ENCODE results near the gene TSHR.

The TSHR gene

DNA sequence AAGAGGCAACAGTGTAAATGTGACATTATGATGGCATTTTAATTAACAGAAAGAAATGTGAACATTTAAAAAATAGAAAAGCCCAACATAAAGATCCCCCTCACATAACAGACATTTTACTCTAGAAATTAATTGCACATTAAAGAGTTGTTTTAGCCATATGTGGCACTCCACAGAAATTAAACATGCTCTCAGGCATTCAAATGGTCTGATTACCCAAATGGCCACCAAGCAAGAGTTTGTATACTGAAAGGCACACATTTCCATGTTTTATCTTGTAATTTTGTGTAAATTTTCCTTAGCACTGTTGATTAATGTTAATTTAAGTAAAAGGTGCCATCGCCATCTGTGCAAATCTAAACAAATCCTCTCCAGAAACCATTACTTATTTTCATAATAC is 221.8 kb downstream of the TSHR start:
- no peak overlapping the region for H3K4me3 ChIP-seq (ENCODE audit: low read length)
- TF ChIP-seq, protein P1, sequence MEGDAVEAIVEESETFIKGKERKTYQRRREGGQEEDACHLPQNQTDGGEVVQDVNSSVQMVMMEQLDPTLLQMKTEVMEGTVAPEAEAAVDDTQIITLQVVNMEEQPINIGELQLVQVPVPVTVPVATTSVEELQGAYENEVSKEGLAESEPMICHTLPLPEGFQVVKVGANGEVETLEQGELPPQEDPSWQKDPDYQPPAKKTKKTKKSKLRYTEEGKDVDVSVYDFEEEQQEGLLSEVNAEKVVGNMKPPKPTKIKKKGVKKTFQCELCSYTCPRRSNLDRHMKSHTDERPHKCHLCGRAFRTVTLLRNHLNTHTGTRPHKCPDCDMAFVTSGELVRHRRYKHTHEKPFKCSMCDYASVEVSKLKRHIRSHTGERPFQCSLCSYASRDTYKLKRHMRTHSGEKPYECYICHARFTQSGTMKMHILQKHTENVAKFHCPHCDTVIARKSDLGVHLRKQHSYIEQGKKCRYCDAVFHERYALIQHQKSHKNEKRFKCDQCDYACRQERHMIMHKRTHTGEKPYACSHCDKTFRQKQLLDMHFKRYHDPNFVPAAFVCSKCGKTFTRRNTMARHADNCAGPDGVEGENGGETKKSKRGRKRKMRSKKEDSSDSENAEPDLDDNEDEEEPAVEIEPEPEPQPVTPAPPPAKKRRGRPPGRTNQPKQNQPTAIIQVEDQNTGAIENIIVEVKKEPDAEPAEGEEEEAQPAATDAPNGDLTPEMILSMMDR (conservative IDR thresholded peaks at IDR 0.05; ENCODE audit: low read depth, low read length), result no peak
- no peak for DNase-seq (ENCODE audit: low read depth)

- no peak for DNase-seq (ENCODE audit: low read depth)
- no peak overlapping the region for H3K4me3 ChIP-seq (ENCODE audit: low read length)
- TF ChIP-seq, protein P1 (conservative IDR thresholded peaks at IDR 0.05; ENCODE audit: low read depth, low read length), result no peak
Measured at GRCh38 chr14:81178063-81178462, 222.6 kb downstream of the TSHR start.

GRCh38 chr14:81179631-81180030 is 224.2 kb downstream of the TSHR start:
- DNase-seq (ENCODE audit: low read depth), result no peak
- no peak overlapping the region for H3K4me3 ChIP-seq (ENCODE audit: low read length)
- TF ChIP-seq, protein P1 (conservative IDR thresholded peaks at IDR 0.05; ENCODE audit: low read depth, low read length), result no peak

DNA sequence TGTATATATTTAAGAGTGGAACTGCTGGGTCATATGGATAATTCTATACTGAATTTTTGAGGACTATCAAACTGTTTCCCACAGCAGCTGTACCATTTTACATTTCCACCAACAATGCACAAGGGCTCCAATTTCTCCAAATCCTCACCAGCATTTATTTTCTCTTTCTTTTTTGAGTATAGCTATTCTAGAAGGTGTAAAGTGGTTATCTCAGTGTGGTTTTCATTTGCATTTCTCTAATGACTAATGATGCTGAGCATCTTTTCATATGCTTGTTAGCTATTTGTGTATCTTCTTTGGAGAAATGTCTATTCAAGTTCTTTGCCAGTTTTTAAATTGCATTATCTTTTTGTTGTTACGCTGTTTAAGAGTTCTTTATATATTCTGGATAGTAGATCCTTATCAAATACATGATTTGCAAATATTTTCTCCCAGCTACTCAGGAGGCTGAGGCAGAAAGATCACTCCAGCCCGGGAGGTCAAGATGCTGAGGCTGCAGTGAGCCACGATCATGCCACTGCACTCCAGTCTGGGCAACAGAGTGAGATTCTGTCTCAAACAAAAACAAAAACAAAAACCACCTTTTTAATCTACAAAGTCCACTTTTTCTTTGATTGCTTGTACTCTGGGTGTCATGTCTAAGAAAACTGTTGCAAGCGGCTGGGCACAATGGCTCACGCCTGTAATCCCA is 232.6 kb downstream of the TSHR start:
- DNase-seq (ENCODE audit: low read depth), result no peak
- TF ChIP-seq, protein P1 (conservative IDR thresholded peaks at IDR 0.05; ENCODE audit: low read depth, low read length), result no peak
- H3K4me3 ChIP-seq (ENCODE audit: low read length), result no peak overlapping the region

- no peak for DNase-seq (ENCODE audit: low read depth)
Measured at GRCh38 chr14:81192594-81192993, 237.2 kb downstream of the TSHR start.

DNA sequence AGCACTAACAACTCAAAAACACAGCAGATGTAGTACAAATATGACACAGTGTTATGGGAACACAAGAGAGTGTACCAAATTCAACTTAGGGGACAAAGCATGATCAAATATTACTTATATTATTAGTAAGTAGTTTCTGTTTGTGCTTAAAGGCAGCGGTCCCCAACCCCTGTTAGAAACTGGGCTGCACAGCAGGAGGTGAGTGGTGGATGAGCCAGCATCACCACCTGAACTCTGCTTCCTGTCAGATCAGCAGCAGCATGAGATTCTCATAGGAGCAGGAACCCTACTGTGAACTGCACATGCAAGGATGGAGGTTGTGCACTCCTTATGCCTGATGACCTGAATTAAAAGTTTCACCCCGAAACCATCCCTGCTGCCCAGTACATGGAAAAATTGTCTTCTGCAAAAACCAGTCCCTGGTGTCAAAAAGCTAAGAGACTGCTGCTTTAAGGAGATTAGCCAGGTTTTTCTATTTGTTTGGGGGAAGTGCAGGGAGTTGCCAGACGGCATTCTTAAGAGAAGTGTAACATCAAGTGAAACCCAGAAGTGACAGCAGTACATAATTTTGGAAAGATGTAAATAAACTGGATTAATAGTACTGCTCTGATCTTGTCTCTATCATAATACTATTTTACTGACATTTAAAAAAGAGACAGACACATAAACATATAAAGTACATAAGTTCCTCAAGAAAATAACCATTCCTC is 238.7 kb downstream of the TSHR start:
- H3K4me3 ChIP-seq (ENCODE audit: low read length), result no peak overlapping the region
- no peak for DNase-seq (ENCODE audit: low read depth)
- TF ChIP-seq, protein P1 (conservative IDR thresholded peaks at IDR 0.05; ENCODE audit: low read depth, low read length), result no peak

More at GRCh38 chr14:81192594-81192993, 237.2 kb downstream of the TSHR start:
- no peak overlapping the region for H3K4me3 ChIP-seq (ENCODE audit: low read length)
- TF ChIP-seq, protein P1 (conservative IDR thresholded peaks at IDR 0.05; ENCODE audit: low read depth, low read length), result no peak

Measured in retinal pigment epithelial cell (primary cell).